ENCODE results near the gene UBE2E2. TPM values are rescaled to one million over a fixed set of nuclear protein-coding genes. Genes with fewer than 3 reads are reported as not detected.

UBE2E2 gene
- total RNA-seq, 2 donors from 2014 or later, result 2.9 to 6.6 TPM

- ATAC-seq (replicated peaks), result no peak
- peaks cover 5% of the 10 kb centered on the region for H3K27me3 Mint-ChIP-seq
These were observed 423.3 kb downstream of the UBE2E2 start for GRCh38 chr3:23626442-23626841.

DNA sequence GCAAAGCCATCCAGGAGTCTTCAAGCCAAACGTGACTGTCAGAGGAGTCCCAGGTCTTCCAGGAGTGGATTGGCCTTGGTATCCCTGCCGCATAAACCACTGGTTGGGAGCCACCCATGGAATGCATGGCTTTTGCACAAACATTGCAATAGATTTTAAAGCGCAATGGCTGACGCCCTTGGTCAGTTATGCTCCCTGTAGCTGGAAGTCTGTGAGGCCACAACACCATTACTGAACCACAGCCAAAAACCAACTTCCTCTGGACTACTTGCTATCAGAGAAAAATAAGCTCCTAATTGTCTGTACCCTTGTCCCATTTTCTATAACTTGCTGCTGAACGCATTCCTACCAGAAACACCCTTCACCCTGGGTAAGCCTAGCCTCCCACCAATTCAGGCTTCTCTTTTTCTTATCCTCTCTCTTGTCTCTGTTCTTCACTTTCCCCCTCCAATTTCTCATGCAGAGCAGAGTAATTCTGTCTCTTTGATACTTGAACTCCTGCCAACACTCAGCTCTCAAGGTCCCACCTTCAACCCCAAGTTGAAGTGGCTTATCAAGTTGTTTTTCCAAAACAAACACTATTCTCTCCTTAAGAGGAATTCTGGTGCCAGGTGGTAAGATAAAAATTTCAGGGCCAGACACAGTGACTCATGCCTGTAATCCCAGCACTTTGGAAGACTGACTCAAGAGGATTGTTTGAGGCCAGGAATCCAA is 426.2 kb downstream of the UBE2E2 start:
- H3K4me1 Mint-ChIP-seq, result no peaks in the 10 kb centered on the region
- no peak for ATAC-seq (replicated peaks)
- H3K27ac Mint-ChIP-seq, result no peak overlapping the region
- no peaks in the 10 kb centered on the region for H3K27me3 Mint-ChIP-seq
- no peak overlapping the region for H3K4me3 Mint-ChIP-seq
- H3K9me3 Mint-ChIP-seq, result no peaks in the 10 kb centered on the region
- no peaks in the 10 kb centered on the region for H3K36me3 Mint-ChIP-seq (ENCODE audit: low read depth)

More at GRCh38 chr3:23626442-23626841, 423.3 kb downstream of the UBE2E2 start:
- H3K36me3 Mint-ChIP-seq (ENCODE audit: low read depth), result no peaks in the 10 kb centered on the region
- no peaks in the 10 kb centered on the region for H3K9me3 Mint-ChIP-seq
- no peak overlapping the region for H3K27ac Mint-ChIP-seq
- no peak overlapping the region for H3K4me3 Mint-ChIP-seq
- no peaks in the 10 kb centered on the region for H3K4me1 Mint-ChIP-seq

DNA sequence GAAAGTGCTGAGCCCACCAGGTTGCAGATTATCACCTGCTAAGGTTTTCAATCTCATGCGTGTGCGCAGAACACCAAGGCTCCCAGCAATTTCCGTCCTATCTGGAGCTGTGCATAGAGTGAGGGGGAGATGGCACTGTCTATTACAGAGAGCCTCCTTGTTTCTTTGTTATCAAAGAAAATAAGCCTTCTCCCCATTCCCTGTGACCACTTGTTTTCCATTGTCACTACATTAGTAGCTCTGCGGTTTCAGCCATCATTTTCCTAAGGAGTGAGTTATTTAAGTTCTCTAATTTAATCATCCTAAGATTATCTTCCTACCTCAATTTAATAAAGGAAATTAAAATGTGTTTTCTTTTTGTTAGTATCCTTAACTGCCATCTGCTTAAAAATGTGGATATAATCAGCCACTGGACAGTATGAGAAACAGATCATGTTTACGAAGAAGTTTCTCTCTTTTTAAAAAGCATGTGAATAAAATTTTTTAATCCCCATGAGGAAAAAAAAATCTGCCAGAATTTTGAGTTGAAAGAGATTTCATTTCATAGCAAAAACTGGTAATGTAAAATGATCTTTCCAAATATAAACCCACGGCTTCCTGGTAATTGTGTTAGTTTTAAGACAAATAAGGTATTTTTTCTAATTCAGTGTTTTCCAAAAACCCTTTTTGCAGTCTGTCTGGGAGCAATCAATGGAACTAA is 430.3 kb downstream of the UBE2E2 start:
- no peaks in the 10 kb centered on the region for H3K4me1 Mint-ChIP-seq
- no peak overlapping the region for H3K27ac Mint-ChIP-seq
- H3K4me3 Mint-ChIP-seq, result no peak overlapping the region
- H3K36me3 Mint-ChIP-seq (ENCODE audit: low read depth), result no peaks in the 10 kb centered on the region
- peaks cover 4% of the 10 kb centered on the region for H3K9me3 Mint-ChIP-seq
- H3K27me3 Mint-ChIP-seq, result peaks cover 3% of the 10 kb centered on the region
- ATAC-seq (replicated peaks), result no peak

DNA sequence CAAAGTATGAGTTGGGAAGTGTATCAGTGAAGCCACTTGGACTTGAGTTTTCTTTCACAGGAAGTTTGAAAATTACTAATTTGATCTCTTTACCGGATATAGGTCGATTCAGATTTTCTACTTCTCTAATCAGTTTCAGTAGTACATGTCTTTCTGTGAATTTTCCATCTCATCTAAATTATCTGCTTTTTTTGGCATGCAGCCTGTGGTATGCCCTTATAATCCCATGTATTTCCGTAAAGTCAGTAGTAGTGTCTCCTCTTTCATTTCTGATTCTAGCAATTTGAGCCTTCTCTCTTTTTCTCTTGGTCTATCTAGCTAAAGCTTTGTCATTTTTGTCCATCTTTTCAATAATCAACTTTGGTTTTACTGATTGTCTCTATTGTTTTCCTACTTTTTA is 434.2 kb downstream of the UBE2E2 start:
- H3K27me3 Mint-ChIP-seq, result peaks cover 3% of the 10 kb centered on the region
- no peak overlapping the region for H3K4me3 Mint-ChIP-seq
- no peak for ATAC-seq (replicated peaks)
- no peaks in the 10 kb centered on the region for H3K4me1 Mint-ChIP-seq
- peaks cover 4% of the 10 kb centered on the region for H3K9me3 Mint-ChIP-seq
- no peak overlapping the region for H3K27ac Mint-ChIP-seq
- no peaks in the 10 kb centered on the region for H3K36me3 Mint-ChIP-seq (ENCODE audit: low read depth)

DNA sequence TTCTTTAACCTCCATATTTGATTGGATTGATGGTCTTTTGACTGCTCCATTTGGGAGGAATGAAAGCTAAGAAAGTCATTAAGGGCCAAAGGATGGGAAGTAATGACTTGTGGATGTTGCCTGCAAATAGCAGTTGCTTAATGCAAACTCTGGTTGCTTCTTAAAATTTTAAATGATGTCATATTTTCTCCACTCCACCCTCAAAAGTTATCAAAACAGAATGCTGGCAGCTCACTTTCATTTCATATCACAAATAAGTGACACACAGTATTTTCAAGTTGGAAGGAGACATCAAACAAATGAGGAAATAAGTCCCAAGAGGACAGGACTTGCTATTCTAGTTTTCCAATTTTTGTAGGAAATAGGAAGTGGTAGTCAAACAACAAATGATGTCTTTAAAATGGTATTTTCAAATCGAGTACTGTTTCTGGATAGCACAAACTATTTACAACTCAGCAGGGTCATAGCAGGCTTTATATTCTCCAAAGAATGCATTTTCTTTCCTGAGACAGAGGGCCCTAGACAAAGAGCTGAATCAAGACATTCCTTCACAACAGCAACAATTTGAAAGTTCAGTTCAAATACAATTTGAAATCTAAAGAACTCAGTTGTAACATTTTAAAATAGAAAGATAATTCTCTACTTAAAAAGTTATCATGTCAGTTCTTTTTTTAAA is 437.5 kb downstream of the UBE2E2 start:
- peaks cover 5% of the 10 kb centered on the region for H3K27me3 Mint-ChIP-seq
- no peak for ATAC-seq (replicated peaks)
- no peak overlapping the region for H3K27ac Mint-ChIP-seq
- H3K36me3 Mint-ChIP-seq (ENCODE audit: low read depth), result no peaks in the 10 kb centered on the region
- H3K9me3 Mint-ChIP-seq, result peaks cover 4% of the 10 kb centered on the region
- H3K4me3 Mint-ChIP-seq, result no peak overlapping the region
- H3K4me1 Mint-ChIP-seq, result no peaks in the 10 kb centered on the region
